H9 (cell line): ENCODE data around the gene PPIL6. TPM values are rescaled to one million over a fixed set of nuclear protein-coding genes. Genes with fewer than 3 reads are reported as not detected.

Experiments
- DNase-seq: peaks from one replicate; pipeline ENCODE4 v3.0.0-alpha.2; 2017
- H2AFZ ChIP-seq: one replicate; pipeline ENCODE4 v1.6.1; 2013; ENCODE audit warnings: mild to moderate bottlenecking, low read length, control low read depth, moderate library complexity
- H2AK5ac ChIP-seq: 2 replicates; pipeline ENCODE4 v1.6.1; 2013; ENCODE audit warnings: low read length, control low read depth, mixed read lengths; ENCODE audit not compliant: insufficient read length
- H2BK120ac ChIP-seq: one replicate; pipeline ENCODE4 v1.6.1; 2013; ENCODE audit warnings: low read depth, mild to moderate bottlenecking, low read length, control low read depth, inconsistent platforms; ENCODE audit not compliant: poor library complexity, severe bottlenecking
- H2BK12ac ChIP-seq: 2 replicates; pipeline ENCODE4 v1.6.1; 2013; ENCODE audit warnings: low read length, control low read depth, mixed read lengths, low read depth; ENCODE audit not compliant: insufficient read length
- H2BK15ac ChIP-seq: 2 replicates; pipeline ENCODE4 v1.6.1; 2013; ENCODE audit warnings: low read depth, low read length, control low read depth
- H2BK20ac ChIP-seq: one replicate; pipeline ENCODE4 v1.6.1; 2013; ENCODE audit warnings: low read depth, mild to moderate bottlenecking, low read length, control low read depth, inconsistent platforms; ENCODE audit not compliant: poor library complexity, severe bottlenecking
- H2BK5ac ChIP-seq: 2 replicates; pipeline ENCODE4 v1.6.1; 2013; ENCODE audit warnings: low read length, control low read depth, mixed read lengths; ENCODE audit not compliant: insufficient read length
- H3K14ac ChIP-seq: 2 replicates; pipeline ENCODE4 v1.6.1; 2013; ENCODE audit warnings: low read length, control low read depth; ENCODE audit not compliant: insufficient read depth
- H3K18ac ChIP-seq: 2 replicates; pipeline ENCODE4 v1.6.1; 2013; ENCODE audit warnings: low read depth, mild to moderate bottlenecking, mixed read lengths, low read length, control low read depth; ENCODE audit not compliant: insufficient read length
- H3K23ac ChIP-seq: 2 replicates; pipeline ENCODE4 v1.6.1; 2013; ENCODE audit warnings: low read length, control low read depth, mixed read lengths, low read depth; ENCODE audit not compliant: insufficient read length
- H3K23me2 ChIP-seq: 2 replicates; pipeline ENCODE4 v1.6.1; 2013; ENCODE audit warnings: low read depth, mild to moderate bottlenecking, mixed read lengths, low read length, control low read depth; ENCODE audit not compliant: insufficient read length, poor library complexity, severe bottlenecking
- H3K27ac ChIP-seq: 2 replicates; pipeline ENCODE4 v1.5.1; 2013; ENCODE audit warnings: low read length, control low read depth, mixed read lengths, low read depth; ENCODE audit not compliant: insufficient read length
- H3K27me3 ChIP-seq: 2 replicates; pipeline ENCODE4 v1.6.1; 2013; ENCODE audit warnings: low read length, control low read depth, inconsistent platforms; ENCODE audit not compliant: insufficient read depth
- H3K4ac ChIP-seq: 2 replicates; pipeline ENCODE4 v1.6.1; 2013; ENCODE audit warnings: low read depth, mild to moderate bottlenecking, control low read depth, inconsistent platforms, low read length, moderate library complexity
- H3K4me1 ChIP-seq: 2 replicates; pipeline ENCODE4 v1.6.1; 2013; ENCODE audit warnings: low read length, control low read depth, inconsistent platforms; ENCODE audit not compliant: insufficient read depth
- H3K4me2 ChIP-seq: 2 replicates; pipeline ENCODE4 v1.6.1; 2013; ENCODE audit warnings: low read length, control low read depth, mixed read lengths; ENCODE audit not compliant: insufficient read length, insufficient read depth
- H3K56ac ChIP-seq: 2 replicates; pipeline ENCODE4 v1.6.1; 2013; ENCODE audit warnings: low read depth, mild to moderate bottlenecking, mixed read lengths, low read length, control low read depth; ENCODE audit not compliant: insufficient read length
- H3K79me1 ChIP-seq: 2 replicates; pipeline ENCODE4 v1.6.1; 2013; ENCODE audit warnings: low read depth, mild to moderate bottlenecking, moderate library complexity, low read length, control low read depth, inconsistent platforms; ENCODE audit not compliant: insufficient read depth, poor library complexity, severe bottlenecking
- H3K79me2 ChIP-seq: 2 replicates; pipeline ENCODE4 v1.6.1; 2013; ENCODE audit warnings: low read length, control low read depth, inconsistent platforms; ENCODE audit not compliant: insufficient read depth
- H3K9ac ChIP-seq: 2 replicates; pipeline ENCODE4 v1.6.1; 2013; ENCODE audit warnings: low read length, control low read depth, mixed read lengths; ENCODE audit not compliant: insufficient read length; ENCODE audit errors: extremely low read depth
- H3K9me3 ChIP-seq: one replicate; pipeline ENCODE4 v1.6.1; 2013; ENCODE audit warnings: low read depth, low read length, inconsistent platforms; ENCODE audit not compliant: control insufficient read depth
- H3T11ph ChIP-seq: one replicate; pipeline ENCODE4 v1.6.1; 2013; ENCODE audit warnings: mild to moderate bottlenecking, low read length, control low read depth, inconsistent platforms
- H4K20me1 ChIP-seq: one replicate; pipeline ENCODE4 v1.6.1; 2013; ENCODE audit not compliant: control insufficient read depth, insufficient read length, insufficient read depth
- H4K5ac ChIP-seq: 2 replicates; pipeline ENCODE4 v1.6.1; 2013; ENCODE audit warnings: low read depth, mild to moderate bottlenecking, mixed read lengths, low read length, control low read depth; ENCODE audit not compliant: insufficient read length
- H4K8ac ChIP-seq: replicated peaks from 2 replicates; pipeline ENCODE4 v1.6.1; 2013; ENCODE audit warnings: low read length, control low read depth, mixed read lengths, low read depth; ENCODE audit not compliant: insufficient read length
- H4K91ac ChIP-seq: 2 replicates; pipeline ENCODE4 v1.6.1; 2013; ENCODE audit warnings: low read depth, mild to moderate bottlenecking, moderate library complexity, mixed read lengths, low read length, control low read depth; ENCODE audit not compliant: insufficient read length
- H3K27ac Mint-ChIP-seq, 3 experiments: 2 replicates in 2 of 3; 3 replicates in 1 of 3; pipeline ENCODE4 v1.8.0; 2020 to 2021; ENCODE audit warnings: mixed read lengths in 3 of 3, mild to moderate bottlenecking in 1 of 3, moderate library complexity in 1 of 3
- H3K27me3 Mint-ChIP-seq: 2 replicates; pipeline ENCODE4 v1.8.0; 2021; ENCODE audit warnings: low read depth, mild to moderate bottlenecking, moderate library complexity, mixed read lengths
- H3K36me3 Mint-ChIP-seq, 3 experiments: 2 replicates in 2 of 3; 3 replicates in 1 of 3; pipeline ENCODE4 v1.8.0; 2020 to 2021; ENCODE audit warnings: low read depth in 3 of 3, mixed read lengths in 3 of 3; ENCODE audit not compliant: insufficient read depth in 1 of 3
- H3K4me1 Mint-ChIP-seq, 2 experiments: 2 replicates each; pipeline ENCODE4 v1.8.0; 2020; ENCODE audit warnings: mixed read lengths in 2 of 2
- H3K4me3 Mint-ChIP-seq, 2 experiments: 2 replicates in 1 of 2; 3 replicates in 1 of 2; pipeline ENCODE4 v1.8.0; 2020 to 2021; ENCODE audit warnings: mild to moderate bottlenecking in 2 of 2, mixed read lengths in 2 of 2, moderate library complexity in 1 of 2
- H3K9me3 Mint-ChIP-seq, 2 experiments: 2 replicates in 1 of 2; 3 replicates in 1 of 2; pipeline ENCODE4 v1.8.0; 2020; ENCODE audit warnings: mild to moderate bottlenecking in 2 of 2, mixed read lengths in 2 of 2, moderate library complexity in 1 of 2
- CTCF ChIP-seq: fragments of 200-600 bp; sonication (generic); conservative IDR thresholded peaks from 3 replicates; pipeline ENCODE4 v1.8.0; 2021; ENCODE audit warnings: antibody characterized with exemption, mild to moderate bottlenecking
- WGBS: extraction: QIAGEN DNeasy Blood & Tissue Kit; methylation state at CpG from one replicate; pipeline ENCODE4 v1.1.7; 2013; ENCODE audit warnings: missing lambda C conversion rate, low lambda C conversion rate, mixed read lengths; ENCODE audit not compliant: insufficient read length; ENCODE audit errors: extremely low coverage; 5-methylcytosine and 5-hydroxymethylcytosine counted together
- total RNA-seq: library from RNA; stranded (reverse); gene quantifications from 2 replicates; pipeline ENCODE4 v1.2.1, GENCODE V29; 2021

PPIL6 gene
- total RNA-seq, 1 experiment from 2014 or later, result 1.0 TPM

GRCh38 chr6:109372130-109372529 is 68.3 kb downstream of the PPIL6 start:
- Histone ChIP-seq H2AK5ac (no peak overlapping the region), H3K4me2 (no peak overlapping the region), H4K20me1 (no peaks in the 10 kb centered on the region), H3K79me1 (no peaks in the 10 kb centered on the region), H3K79me2 (peaks cover 2% of the 10 kb centered on the region), H3K23me2 (no peaks in the 10 kb centered on the region), H3K23ac (no peak overlapping the region), H3T11ph (no peak overlapping the region), H4K8ac (no peak overlapping the region), H2BK15ac (no peak overlapping the region), H2BK5ac (no peak overlapping the region), H2BK12ac (no peak overlapping the region), H3K4ac (no peak overlapping the region), H2BK120ac (no peak overlapping the region), H3K18ac (no peak overlapping the region), H3K14ac (no peak overlapping the region), H3K56ac (no peak overlapping the region), H4K5ac (no peak overlapping the region), H4K91ac (no peak overlapping the region), H2BK20ac (no peak overlapping the region), H3K4me1 (no peaks in the 10 kb centered on the region), H3K27ac (no peak overlapping the region), H3K9ac (no peak overlapping the region), H2AFZ (no peak overlapping the region), H3K9me3 (no peaks in the 10 kb centered on the region), H3K27me3 (no peaks in the 10 kb centered on the region)
- Mint-ChIP-seq H3K4me1 (no peaks in the 10 kb centered on the region), H3K27me3 (no peaks in the 10 kb centered on the region), H3K36me3 (peaks cover 45 to 81% (median 67%) of the 10 kb centered on the region in 3 experiments), H3K4me3 (no peak overlapping the region), H3K9me3 (no peaks in the 10 kb centered on the region), H3K27ac (no peak overlapping the region)
- no peak for DNase-seq
- no peak for TF ChIP-seq CTCF
- WGBS, result no CpG with 5 or more reads among the region's 2 CpGs
